ENCODE data around the gene BABAM2. TPM values are rescaled to one million over a fixed set of nuclear protein-coding genes. Genes with fewer than 3 reads are reported as not detected.

BABAM2 gene
- total RNA-seq, 2 experiments from 2014 or later = 19.7 to 33.2 TPM

- no peak for TF ChIP-seq EZH2phosphoT487 (IDR thresholded peaks at IDR 0.05; ENCODE audit: borderline replicate concordance, low read depth, low read length)
- Histone ChIP-seq H3K9me3 (ENCODE audit: low read length) (no peaks in the 10 kb centered on the region), H3K4me1 (ENCODE audit: insufficient read depth, low read length, poor library complexity, severe bottlenecking) (no peaks in the 10 kb centered on the region), H3K36me3 (ENCODE audit: insufficient read depth, low read length) (no peaks in the 10 kb centered on the region), H3K79me2 (ENCODE audit: insufficient read depth, low read depth, low read length) (no peaks in the 10 kb centered on the region), H3K9me2 (ENCODE audit: insufficient read depth, low read length) (no peaks in the 10 kb centered on the region), H3K4me3 (ENCODE audit: low read depth, low read length, poor library complexity, severe bottlenecking) (no peak overlapping the region), H2AFZ (ENCODE audit: low read length) (no peak overlapping the region), H3K27ac (ENCODE audit: low read depth, low read length, poor library complexity, severe bottlenecking) (no peak overlapping the region), H4K20me1 (ENCODE audit: insufficient read depth, low read length) (no peaks in the 10 kb centered on the region), H3K4me2 (ENCODE audit: low read length) (no peak overlapping the region)
- POLR2A ChIA-PET = interaction anchor here (0.6 kb wide), 1 partner anchor 22 kb away, joined by 3 read pairs; no protein-coding TSS in a partner anchor
- intact Hi-C loops (cut with micrococcal nuclease; ENCODE audit: unreplicated experiment) = no loop called here
- BruUV-seq (replicated peaks) = no TSS peak
- no peak for DNase-seq (ENCODE audit: low spot score)
- CTCF ChIA-PET (ENCODE audit: unreplicated experiment) = no interaction called here
These were observed 477.3 kb downstream of the BABAM2 start for GRCh38 chr2:28367667-28368356.

DNA sequence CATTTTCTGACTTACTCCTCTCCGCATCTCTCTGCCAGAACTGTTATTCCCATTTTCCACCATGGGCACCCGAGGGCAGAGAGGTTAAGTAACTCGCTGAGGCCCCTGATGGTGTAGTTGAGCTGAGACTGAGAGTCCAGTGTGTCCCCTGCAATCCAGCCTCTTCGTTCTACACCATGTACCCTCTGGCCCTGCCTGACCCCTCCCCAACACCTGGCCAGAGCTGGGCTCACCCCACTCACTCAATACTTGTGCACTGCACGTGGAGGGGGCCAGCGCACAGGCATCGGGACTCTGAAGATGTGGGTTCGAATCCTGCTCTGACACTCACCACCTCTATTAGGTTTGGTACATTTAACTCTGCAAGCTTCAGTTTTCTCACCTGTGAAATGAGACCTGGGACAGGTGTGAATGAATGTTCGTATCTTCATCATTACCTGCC is 477.8 kb downstream of the BABAM2 start:
- TF ChIP-seq EZH2phosphoT487 (IDR thresholded peaks at IDR 0.05; ENCODE audit: borderline replicate concordance, low read depth, low read length) (no peak), CTCF (conservative IDR thresholded peaks at IDR 0.05; ENCODE audit: low read length) (no peak)
- no peaks in the 10 kb centered on the region for H3K79me2 ChIP-seq (ENCODE audit: insufficient read depth, low read depth, low read length)
- POLR2A ChIA-PET = interaction anchor here (0.6 kb wide), 1 partner anchor 22 kb away, joined by 3 read pairs; no protein-coding TSS in a partner anchor

DNA sequence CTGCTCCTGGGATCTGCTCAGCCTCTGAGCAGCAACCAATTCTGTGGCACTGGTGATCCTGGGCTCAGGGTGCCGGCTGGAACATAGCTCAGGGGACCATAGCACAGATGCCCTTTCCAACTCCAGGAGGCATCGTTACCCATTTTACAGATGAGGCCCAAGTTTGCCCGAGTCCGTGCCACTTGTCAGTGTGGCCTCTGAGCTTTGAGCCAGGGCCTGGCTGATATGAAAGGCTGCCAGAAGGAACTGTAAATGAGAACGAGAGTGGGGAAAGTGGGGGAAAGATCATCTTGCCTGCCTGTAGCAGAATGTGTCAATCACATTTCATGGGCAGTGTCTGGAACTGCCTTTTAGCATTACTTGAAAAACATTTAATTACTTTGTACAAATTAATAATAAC is 478.8 kb downstream of the BABAM2 start:
- no peak overlapping the region for H3K4me2 ChIP-seq (ENCODE audit: low read length)
- ChIA-PET CTCF (ENCODE audit: unreplicated experiment) (no interaction called here), POLR2A (no interaction called here)
- H4K20me1 ChIP-seq (ENCODE audit: insufficient read depth, low read length) = no peaks in the 10 kb centered on the region
- no peaks in the 10 kb centered on the region for H3K4me1 ChIP-seq (ENCODE audit: insufficient read depth, low read length, poor library complexity, severe bottlenecking)
- H2AFZ ChIP-seq (ENCODE audit: low read length) = no peak overlapping the region
- H3K9me3 ChIP-seq (ENCODE audit: low read length) = no peaks in the 10 kb centered on the region
- BruUV-seq (replicated peaks) = no TSS peak
- no peak overlapping the region for H3K4me3 ChIP-seq (ENCODE audit: low read depth, low read length, poor library complexity, severe bottlenecking)
- H3K36me3 ChIP-seq (ENCODE audit: insufficient read depth, low read length) = no peaks in the 10 kb centered on the region
- H3K27ac ChIP-seq (ENCODE audit: low read depth, low read length, poor library complexity, severe bottlenecking) = no peak overlapping the region
- no peaks in the 10 kb centered on the region for H3K9me2 ChIP-seq (ENCODE audit: insufficient read depth, low read length)
- DNase-seq (ENCODE audit: low spot score) = no peak
- intact Hi-C loops (cut with micrococcal nuclease; ENCODE audit: unreplicated experiment) = no loop called here
- H3K79me2 ChIP-seq (ENCODE audit: insufficient read depth, low read depth, low read length) = no peaks in the 10 kb centered on the region
- no peak for TF ChIP-seq CTCF (conservative IDR thresholded peaks at IDR 0.05; ENCODE audit: low read length)

More for the DNA sequence above, 477.8 kb downstream of the BABAM2 start:
- H3K9me2 ChIP-seq (ENCODE audit: insufficient read depth, low read length) = no peaks in the 10 kb centered on the region
- CTCF ChIA-PET (ENCODE audit: unreplicated experiment) = no interaction called here
- no peak overlapping the region for H3K27ac ChIP-seq (ENCODE audit: low read depth, low read length, poor library complexity, severe bottlenecking)
- no peaks in the 10 kb centered on the region for H3K36me3 ChIP-seq (ENCODE audit: insufficient read depth, low read length)
- no peak overlapping the region for H3K4me3 ChIP-seq (ENCODE audit: low read depth, low read length, poor library complexity, severe bottlenecking)
- H3K4me1 ChIP-seq (ENCODE audit: insufficient read depth, low read length, poor library complexity, severe bottlenecking) = no peaks in the 10 kb centered on the region
- intact Hi-C loops (cut with micrococcal nuclease; ENCODE audit: unreplicated experiment) = no loop called here
- H4K20me1 ChIP-seq (ENCODE audit: insufficient read depth, low read length) = no peaks in the 10 kb centered on the region
- H2AFZ ChIP-seq (ENCODE audit: low read length) = no peak overlapping the region
- H3K4me2 ChIP-seq (ENCODE audit: low read length) = no peak overlapping the region
- no TSS peak for BruUV-seq (replicated peaks)
- DNase-seq (ENCODE audit: low spot score) = no peak
- H3K9me3 ChIP-seq (ENCODE audit: low read length) = no peaks in the 10 kb centered on the region
